ENCODE results near the gene KRTAP10-1. TPM values are rescaled to one million over a fixed set of nuclear protein-coding genes. Genes with fewer than 3 reads are reported as not detected.
A peak's percentile ranks its signal among the peaks of the same experiment; 100 is the strongest.

KRTAP10-1 gene
- total RNA-seq, 1 donor from 2014 or later, result not detected

- no peak for DNase-seq (ENCODE audit: low spot score)
- TF ChIP-seq, protein P1, sequence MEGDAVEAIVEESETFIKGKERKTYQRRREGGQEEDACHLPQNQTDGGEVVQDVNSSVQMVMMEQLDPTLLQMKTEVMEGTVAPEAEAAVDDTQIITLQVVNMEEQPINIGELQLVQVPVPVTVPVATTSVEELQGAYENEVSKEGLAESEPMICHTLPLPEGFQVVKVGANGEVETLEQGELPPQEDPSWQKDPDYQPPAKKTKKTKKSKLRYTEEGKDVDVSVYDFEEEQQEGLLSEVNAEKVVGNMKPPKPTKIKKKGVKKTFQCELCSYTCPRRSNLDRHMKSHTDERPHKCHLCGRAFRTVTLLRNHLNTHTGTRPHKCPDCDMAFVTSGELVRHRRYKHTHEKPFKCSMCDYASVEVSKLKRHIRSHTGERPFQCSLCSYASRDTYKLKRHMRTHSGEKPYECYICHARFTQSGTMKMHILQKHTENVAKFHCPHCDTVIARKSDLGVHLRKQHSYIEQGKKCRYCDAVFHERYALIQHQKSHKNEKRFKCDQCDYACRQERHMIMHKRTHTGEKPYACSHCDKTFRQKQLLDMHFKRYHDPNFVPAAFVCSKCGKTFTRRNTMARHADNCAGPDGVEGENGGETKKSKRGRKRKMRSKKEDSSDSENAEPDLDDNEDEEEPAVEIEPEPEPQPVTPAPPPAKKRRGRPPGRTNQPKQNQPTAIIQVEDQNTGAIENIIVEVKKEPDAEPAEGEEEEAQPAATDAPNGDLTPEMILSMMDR (IDR thresholded peaks at IDR 0.05; ENCODE audit: unreplicated experiment), result no peak
- Mint-ChIP-seq H3K27me3 (ENCODE audit: unreplicated experiment) (peaks cover 3% of the 10 kb centered on the region), H3K4me1 (ENCODE audit: unreplicated experiment) (no peaks in the 10 kb centered on the region), H3K36me3 (ENCODE audit: low read depth, unreplicated experiment) (peaks cover 4% of the 10 kb centered on the region), H3K4me3 (ENCODE audit: unreplicated experiment) (peak overlapping the region; percentile 40), H3K27ac (ENCODE audit: unreplicated experiment) (no peak overlapping the region), H3K9me3 (ENCODE audit: unreplicated experiment) (no peaks in the 10 kb centered on the region)
Measured at GRCh38 chr21:44514746-44515358, 25.1 kb downstream of the KRTAP10-1 start.

DNA sequence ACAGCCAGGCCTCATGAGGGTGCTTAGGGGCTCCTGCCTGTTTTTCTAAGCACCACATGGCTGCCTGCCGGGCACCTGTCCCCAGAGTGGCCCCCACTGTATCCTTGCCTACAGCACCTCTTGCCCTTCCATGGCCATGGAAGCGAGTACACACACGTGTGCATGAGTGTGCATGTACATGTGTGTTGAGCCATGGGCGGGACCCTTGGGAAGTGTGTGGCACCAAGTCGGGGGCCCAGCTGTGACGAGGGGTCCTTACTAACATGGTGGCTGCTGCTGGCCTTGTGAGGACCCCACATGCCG is 25.8 kb downstream of the KRTAP10-1 start:
- Mint-ChIP-seq H3K4me3 (ENCODE audit: unreplicated experiment) (no peak overlapping the region), H3K9me3 (ENCODE audit: unreplicated experiment) (no peaks in the 10 kb centered on the region), H3K36me3 (ENCODE audit: low read depth, unreplicated experiment) (peaks cover 4% of the 10 kb centered on the region), H3K4me1 (ENCODE audit: unreplicated experiment) (no peaks in the 10 kb centered on the region), H3K27me3 (ENCODE audit: unreplicated experiment) (peaks cover 4% of the 10 kb centered on the region), H3K27ac (ENCODE audit: unreplicated experiment) (no peak overlapping the region)
- TF ChIP-seq, protein P1 (IDR thresholded peaks at IDR 0.05; ENCODE audit: unreplicated experiment), result no peak
- DNase-seq (ENCODE audit: low spot score), result no peak

GRCh38 chr21:44513389-44514217 is 26.4 kb downstream of the KRTAP10-1 start:
- H3K9me3 Mint-ChIP-seq (ENCODE audit: unreplicated experiment), result no peaks in the 10 kb centered on the region
- no peak overlapping the region for H3K27ac Mint-ChIP-seq (ENCODE audit: unreplicated experiment)
- DNase-seq (ENCODE audit: low spot score), result no peak
- H3K4me3 Mint-ChIP-seq (ENCODE audit: unreplicated experiment), result no peak overlapping the region
- peaks cover 4% of the 10 kb centered on the region for H3K36me3 Mint-ChIP-seq (ENCODE audit: low read depth, unreplicated experiment)
- H3K27me3 Mint-ChIP-seq (ENCODE audit: unreplicated experiment), result peaks cover 4% of the 10 kb centered on the region
- H3K4me1 Mint-ChIP-seq (ENCODE audit: unreplicated experiment), result no peaks in the 10 kb centered on the region
- TF ChIP-seq, protein P1 (IDR thresholded peaks at IDR 0.05; ENCODE audit: unreplicated experiment), result no peak

DNA sequence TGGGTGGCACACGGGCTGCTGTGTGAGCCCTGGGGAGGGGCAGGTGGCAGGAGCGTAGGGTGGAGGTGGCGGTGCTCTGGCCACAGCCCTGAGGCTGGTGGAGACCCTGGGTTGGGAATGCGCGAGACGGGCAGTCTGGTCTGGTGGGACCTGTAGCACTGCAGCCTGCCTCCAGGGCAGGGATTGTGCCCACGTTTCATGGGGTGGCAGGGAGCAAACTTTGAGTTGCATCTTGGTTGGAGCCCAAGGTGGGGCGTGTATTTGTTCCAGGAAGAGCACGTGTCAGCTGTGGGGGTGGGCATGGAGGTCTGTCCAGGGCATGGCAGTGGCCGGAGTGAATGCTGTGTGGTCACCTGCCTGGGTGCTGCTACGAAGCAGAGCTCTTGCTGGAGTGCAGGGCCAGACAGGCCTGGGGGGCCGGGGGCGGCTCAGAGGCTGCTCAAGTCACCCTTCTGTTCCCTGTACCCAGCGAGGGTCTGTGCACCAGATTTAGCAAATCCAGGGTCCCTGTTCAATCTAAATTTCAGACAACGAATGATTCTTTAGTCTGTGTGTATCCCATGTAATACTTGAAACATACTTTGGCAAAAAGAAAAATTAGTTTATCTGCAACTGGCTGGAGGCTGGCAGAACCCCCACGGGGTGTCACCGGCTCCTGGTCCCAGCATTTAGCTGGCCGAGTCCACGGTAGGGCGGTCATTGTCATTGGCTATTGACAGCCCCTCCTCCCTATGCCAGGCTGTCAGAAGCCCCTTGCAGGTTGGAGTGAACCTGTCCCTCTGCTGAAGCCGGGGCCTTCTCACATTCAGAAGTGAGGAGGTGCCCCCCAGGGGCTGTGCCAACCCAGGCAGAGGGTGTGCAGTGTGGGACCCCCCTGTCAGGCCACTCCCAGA is 27.3 kb downstream of the KRTAP10-1 start:
- Mint-ChIP-seq H3K9me3 (ENCODE audit: unreplicated experiment) (no peaks in the 10 kb centered on the region), H3K4me1 (ENCODE audit: unreplicated experiment) (no peaks in the 10 kb centered on the region), H3K36me3 (ENCODE audit: low read depth, unreplicated experiment) (peaks cover 4% of the 10 kb centered on the region), H3K27ac (ENCODE audit: unreplicated experiment) (no peak overlapping the region), H3K27me3 (ENCODE audit: unreplicated experiment) (peaks cover 4% of the 10 kb centered on the region), H3K4me3 (ENCODE audit: unreplicated experiment) (no peak overlapping the region)
- no peak for DNase-seq (ENCODE audit: low spot score)
- TF ChIP-seq, protein P1 (IDR thresholded peaks at IDR 0.05; ENCODE audit: unreplicated experiment), result no peak
